GDM1 (cell line): ENCODE data around the gene PIAS1.
"Not testable (repeated sequence)": the region's sequence is repeated elsewhere in the genome, so short reads cannot be mapped to it uniquely, and the experiment has no call there.

Experiments used
- DNase-seq: peaks from one replicate; lab custom pipeline; 2025; lab: John Stamatoyannopoulos, UW

Gene PIAS1

GRCh38 chr15:68034719-68035293 lies 19.3 kb upstream of the PIAS1 start:
- DNase-seq: no peak

- no peak for DNase-seq
Measured at GRCh38 chr15:68038246-68038645, 15.9 kb upstream of the PIAS1 start.

GRCh38 chr15:68040144-68040543 lies 14.0 kb upstream of the PIAS1 start:
- no peak for DNase-seq

- no peak for DNase-seq
Measured at GRCh38 chr15:68042156-68042854, 11.8 kb upstream of the PIAS1 start.

GRCh38 chr15:68042855-68043222 lies 11.3 kb upstream of the PIAS1 start:
- no peak for DNase-seq

- no peak for DNase-seq
Measured at GRCh38 chr15:68045289-68046265, 8.5 kb upstream of the PIAS1 start.

GRCh38 chr15:68047826-68048225 lies 6.3 kb upstream of the PIAS1 start:
- no peak for DNase-seq

GRCh38 chr15:68051109-68051508 lies 3.0 kb upstream of the PIAS1 start:
- no peak for DNase-seq

- DNase-seq: no peak
Measured at GRCh38 chr15:68051907-68052306, 2.2 kb upstream of the PIAS1 start.

GRCh38 chr15:68052431-68052830 lies 1.7 kb upstream of the PIAS1 start:
- DNase-seq: no peak

GRCh38 chr15:68053001-68053400 lies 1.1 kb upstream of the PIAS1 start:
- DNase-seq: no peak

GRCh38 chr15:68054628-68055223 lies 611 bp downstream of the PIAS1 start:
- DNase-seq: no peak

- DNase-seq: no peak
Measured at GRCh38 chr15:68055224-68055705, 1.1 kb downstream of the PIAS1 start.

GRCh38 chr15:68056097-68056865 lies 2.2 kb downstream of the PIAS1 start:
- no peak for DNase-seq

GRCh38 chr15:68057034-68057433 lies 2.9 kb downstream of the PIAS1 start:
- no peak for DNase-seq

- no peak for DNase-seq
Measured at GRCh38 chr15:68057758-68058157, 3.6 kb downstream of the PIAS1 start.

GRCh38 chr15:68058970-68059369 lies 4.9 kb downstream of the PIAS1 start:
- not testable (repeated sequence) for DNase-seq

GRCh38 chr15:68059630-68060029 lies 5.5 kb downstream of the PIAS1 start:
- DNase-seq: no peak

GRCh38 chr15:68061171-68061570 lies 7.1 kb downstream of the PIAS1 start:
- no peak for DNase-seq

GRCh38 chr15:68061602-68062001 lies 7.5 kb downstream of the PIAS1 start:
- DNase-seq: no peak

GRCh38 chr15:68062214-68062613 lies 8.1 kb downstream of the PIAS1 start:
- DNase-seq: no peak
